Sigmoid colon (tissue), 4 donors: ENCODE data around the gene TEX28.

ENCODE experiments used
- CTCF ChIP-seq, 4 experiments: fragments of 450-650 bp in 3 of 4; fragments of 200-600 bp in 1 of 4; IDR thresholded peaks; one replicate each; pipeline ENCODE4 v1.5.1; 2016 to 2019; ENCODE audit warnings: antibody characterized with exemption in 4 of 4, mild to moderate bottlenecking in 3 of 4, moderate library complexity in 2 of 4
- EP300 ChIP-seq, 4 donors: sonication (generic); formaldehyde crosslinking; IDR thresholded peaks; one replicate each; pipeline ENCODE4 v1.6.1; 2017; ENCODE audit warnings: antibody characterized with exemption in 4 of 4
- POLR2A ChIP-seq, 2 donors: fragments of 450-650 bp; IDR thresholded peaks; one replicate each; pipeline ENCODE4 v1.6.1; 2016; ENCODE audit warnings: antibody characterized with exemption in 2 of 2, mild to moderate bottlenecking in 2 of 2, moderate library complexity in 2 of 2
- POLR2AphosphoS5 ChIP-seq, 4 donors: sonication (generic); formaldehyde crosslinking; IDR thresholded peaks; one replicate each; pipeline ENCODE4 v1.6.1; 2017; ENCODE audit warnings: antibody characterized with exemption in 4 of 4

GRCh38 chrX:154296731-154297130 is 1.8 kb upstream of the TEX28 start:
- TF ChIP-seq CTCF (IDR thresholded peaks at IDR 0.05) (no peak), POLR2A (IDR thresholded peaks at IDR 0.05) (no peak), EP300 (IDR thresholded peaks at IDR 0.05) (no peak), POLR2AphosphoS5 (IDR thresholded peaks at IDR 0.05) (no peak)
